Esophagus squamous epithelium (tissue), 4 donors: ENCODE measurements around the gene FAM120B.

Source experiments
- POLR2A ChIP-seq, 4 donors: fragments of 450-650 bp; IDR thresholded peaks; one replicate each; pipeline ENCODE4 v1.6.1; 2017; ENCODE audit warnings: antibody characterized with exemption in 4 of 4, mild to moderate bottlenecking in 4 of 4, moderate library complexity in 3 of 4
- TF ChIP-seq, protein P1 (sequence below), 6 experiments: fragments of 450-650 bp in 4 of 6; fragments of 200-600 bp in 2 of 6; sonication (generic) in 2 of 6; IDR thresholded peaks; one replicate each; pipeline ENCODE4 v1.5.1; 2016 to 2019; ENCODE audit warnings: antibody characterized with exemption in 6 of 6, mild to moderate bottlenecking in 4 of 6, moderate library complexity in 4 of 6

DNA sequence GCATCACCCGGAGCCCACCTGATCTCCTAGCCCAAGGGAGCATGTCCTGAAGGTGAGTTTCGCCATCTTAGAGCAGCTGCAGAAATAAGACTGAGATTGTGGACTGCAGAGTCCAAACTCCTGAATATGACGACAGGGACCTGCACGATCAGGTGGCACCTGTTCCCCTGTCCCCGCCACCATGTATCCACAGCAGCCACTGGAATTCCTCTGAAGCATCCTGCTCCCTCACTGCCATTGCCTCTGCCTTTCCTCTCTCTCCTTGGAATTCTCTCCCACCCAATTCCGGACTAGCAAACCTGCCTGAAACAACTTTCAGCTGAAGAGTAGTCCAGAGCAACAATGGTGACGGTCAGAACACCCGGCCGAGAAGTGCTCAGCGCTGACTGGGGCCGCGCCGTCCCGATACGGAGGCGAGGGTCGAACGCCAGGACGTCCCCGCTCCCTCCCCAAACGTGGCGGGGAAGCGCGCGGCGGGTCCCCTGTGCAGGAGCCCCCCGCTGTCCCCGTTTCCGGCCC, 694 bp upstream of the FAM120B start:
- TF ChIP-seq, protein P1, sequence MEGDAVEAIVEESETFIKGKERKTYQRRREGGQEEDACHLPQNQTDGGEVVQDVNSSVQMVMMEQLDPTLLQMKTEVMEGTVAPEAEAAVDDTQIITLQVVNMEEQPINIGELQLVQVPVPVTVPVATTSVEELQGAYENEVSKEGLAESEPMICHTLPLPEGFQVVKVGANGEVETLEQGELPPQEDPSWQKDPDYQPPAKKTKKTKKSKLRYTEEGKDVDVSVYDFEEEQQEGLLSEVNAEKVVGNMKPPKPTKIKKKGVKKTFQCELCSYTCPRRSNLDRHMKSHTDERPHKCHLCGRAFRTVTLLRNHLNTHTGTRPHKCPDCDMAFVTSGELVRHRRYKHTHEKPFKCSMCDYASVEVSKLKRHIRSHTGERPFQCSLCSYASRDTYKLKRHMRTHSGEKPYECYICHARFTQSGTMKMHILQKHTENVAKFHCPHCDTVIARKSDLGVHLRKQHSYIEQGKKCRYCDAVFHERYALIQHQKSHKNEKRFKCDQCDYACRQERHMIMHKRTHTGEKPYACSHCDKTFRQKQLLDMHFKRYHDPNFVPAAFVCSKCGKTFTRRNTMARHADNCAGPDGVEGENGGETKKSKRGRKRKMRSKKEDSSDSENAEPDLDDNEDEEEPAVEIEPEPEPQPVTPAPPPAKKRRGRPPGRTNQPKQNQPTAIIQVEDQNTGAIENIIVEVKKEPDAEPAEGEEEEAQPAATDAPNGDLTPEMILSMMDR (IDR thresholded peaks at IDR 0.05): no peak
- no peak for TF ChIP-seq POLR2A (IDR thresholded peaks at IDR 0.05)
